WTC11 (cell line): ENCODE measurements around the gene MYL5. TPM values are rescaled to one million over a fixed set of nuclear protein-coding genes. Genes with fewer than 3 reads are reported as not detected.

Experiments
- ATAC-seq: fragments of 200-7000 bp; cut with Tn5 transposase; 2 replicates; pipeline ENCODE4 v1.10.0; 2021; ENCODE audit warnings: mild to moderate bottlenecking, moderate library complexity
- CTCF ChIA-PET: fragments of 300-600 bp; sonication (Branson Sonifier 250); formaldehyde crosslinking; loops from one replicate; lab custom pipeline; 2021; ENCODE audit warnings: antibody characterized with exemption; lab: Charles Lee
- POLR2A ChIA-PET: fragments of 350-600 bp; sonication (Branson Sonifier 250); formaldehyde crosslinking; loops from one replicate; lab custom pipeline; 2021; ENCODE audit warnings: antibody characterized with exemption; lab: Charles Lee
- DNase-seq: peaks from one replicate; pipeline ENCODE4 v3.0.0; 2021; ENCODE audit warnings: low spot score
- H3K27ac Mint-ChIP-seq: 2 replicates; pipeline ENCODE4 v1.8.0; 2021; ENCODE audit warnings: mixed read lengths
- H3K27me3 Mint-ChIP-seq: 2 replicates; pipeline ENCODE4 v1.8.0; 2021; ENCODE audit warnings: low read depth, mild to moderate bottlenecking, moderate library complexity, mixed read lengths
- H3K36me3 Mint-ChIP-seq: 2 replicates; pipeline ENCODE4 v1.8.0; 2021; ENCODE audit warnings: mixed read lengths
- H3K4me1 Mint-ChIP-seq: 2 replicates; pipeline ENCODE4 v1.8.0; 2022; ENCODE audit warnings: mixed read lengths
- H3K4me3 Mint-ChIP-seq: 2 replicates; pipeline ENCODE4 v1.8.0; 2021; ENCODE audit warnings: mild to moderate bottlenecking, moderate library complexity, mixed read lengths
- H3K9me3 Mint-ChIP-seq: 2 replicates; pipeline ENCODE4 v1.8.0; 2021; ENCODE audit warnings: mixed read lengths
- ATF3 ChIP-seq: sonication (generic); formaldehyde crosslinking; conservative IDR thresholded peaks from 2 replicates; pipeline ENCODE4 v1.8.1; 2022; ENCODE audit warnings: mild to moderate bottlenecking, missing genetic modification reagents
- E2F5 ChIP-seq: sonication (generic); formaldehyde crosslinking; IDR thresholded peaks from 2 replicates; pipeline ENCODE4 v1.8.1; 2022; ENCODE audit warnings: mild to moderate bottlenecking, moderate library complexity, missing genetic modification reagents
- IRF2 ChIP-seq: sonication (generic); formaldehyde crosslinking; IDR thresholded peaks from 2 replicates; pipeline ENCODE4 v1.8.0; 2022; ENCODE audit warnings: low read depth, missing genetic modification reagents, borderline replicate concordance
- PREB ChIP-seq: sonication (generic); formaldehyde crosslinking; IDR thresholded peaks from 2 replicates; pipeline ENCODE4 v1.8.1; 2022; ENCODE audit warnings: mild to moderate bottlenecking, missing genetic modification reagents, moderate library complexity, borderline replicate concordance
- PRRX2 ChIP-seq: fragments of 250-450 bp; sonication (Bioruptor Pico); IDR thresholded peaks from 2 replicates; pipeline ENCODE4 v1.8.0; 2021; ENCODE audit warnings: mild to moderate bottlenecking
- SOX15 ChIP-seq: fragments of 250-450 bp; sonication (Bioruptor Pico); IDR thresholded peaks from 2 replicates; pipeline ENCODE4 v1.9.0; 2021; ENCODE audit warnings: mild to moderate bottlenecking
- TEAD4 ChIP-seq: sonication (generic); formaldehyde crosslinking; IDR thresholded peaks from 2 replicates; pipeline ENCODE4 v1.8.0; 2022; ENCODE audit warnings: mild to moderate bottlenecking, missing genetic modification reagents
- ZBTB43 ChIP-seq: sonication (generic); formaldehyde crosslinking; IDR thresholded peaks from 2 replicates; pipeline ENCODE4 v1.8.1; 2023; ENCODE audit warnings: mild to moderate bottlenecking, missing genetic modification reagents
- ZMAT4 ChIP-seq: fragments of 250-450 bp; sonication (Bioruptor Pico); IDR thresholded peaks from 2 replicates; pipeline ENCODE4 v1.9.0; 2021; ENCODE audit warnings: mild to moderate bottlenecking
- ZNF263 ChIP-seq: sonication (generic); formaldehyde crosslinking; IDR thresholded peaks from 2 replicates; pipeline ENCODE4 v1.8.1; 2022; ENCODE audit warnings: low read depth, mild to moderate bottlenecking, moderate library complexity, missing genetic modification reagents
- ZNF317 ChIP-seq: sonication (generic); formaldehyde crosslinking; IDR thresholded peaks from 2 replicates; pipeline ENCODE4 v1.8.1; 2023; ENCODE audit warnings: low read depth, mild to moderate bottlenecking, moderate library complexity, missing genetic modification reagents, borderline replicate concordance
- ZNF396 ChIP-seq: fragments of 250-450 bp; sonication (Bioruptor Pico); IDR thresholded peaks from 2 replicates; pipeline ENCODE4 v1.8.0; 2021; ENCODE audit warnings: mild to moderate bottlenecking, moderate library complexity, borderline replicate concordance
- ZNF423 ChIP-seq: fragments of 250-450 bp; sonication (Bioruptor Pico); IDR thresholded peaks from 2 replicates; pipeline ENCODE4 v2.1.2; 2022; ENCODE audit warnings: mild to moderate bottlenecking, moderate library complexity
- total RNA-seq: library from RNA; stranded (reverse); gene quantifications from 3 replicates; pipeline ENCODE4 v1.2.3, GENCODE V29; 2021

MYL5 gene
- total RNA-seq, 1 experiment from 2014 or later = 22.2 TPM

- Mint-ChIP-seq H3K27me3 (no peaks in the 10 kb centered on the region; the same call in 1 of the 2 replicates), H3K4me3 (no peak overlapping the region), H3K9me3 (no peaks in the 10 kb centered on the region), H3K27ac (no peak overlapping the region), H3K4me1 (peaks cover 13% of the 10 kb centered on the region; the same call in 1 of the 2 replicates), H3K36me3 (no peaks in the 10 kb centered on the region)
- ATAC-seq (no peak), DNase-seq (no peak)
- CTCF ChIA-PET = interaction anchor here (0.8 to 3.5 kb wide), 24 partner anchors 8 to 317 kb away, joined by 3 to 67 read pairs (median 7); partner anchors contain the start of genes ATP5ME, MYL5, PCGF3 and PDE6B
- TF ChIP-seq ZNF263 (CRISPR knock-in tag) (no peak), ZMAT4 (CRISPR knock-in tag) (no peak), ZNF317 (no peak), ATF3 (CRISPR knock-in tag) (0 out of 2 replicates have a peak, but pooled peaks have one; percentile 12)
- POLR2A ChIA-PET = no interaction called here
Measured at GRCh38 chr4:684623-685327, 10.4 kb downstream of the MYL5 start.

- ChIA-PET POLR2A (no interaction called here), CTCF (interaction anchor here (1.5 to 3.5 kb wide), 3 partner anchors 13 to 83 kb away, joined by 4 to 67 read pairs (median 5); no protein-coding TSS in a partner anchor)
- no peak for ATAC-seq
- Mint-ChIP-seq H3K4me3 (no peak overlapping the region), H3K27ac (no peak overlapping the region), H3K9me3 (no peaks in the 10 kb centered on the region), H3K4me1 (peaks cover 12% of the 10 kb centered on the region), H3K27me3 (peaks cover 5% of the 10 kb centered on the region), H3K36me3 (no peaks in the 10 kb centered on the region)
- TF ChIP-seq PRRX2 (CRISPR knock-in tag) (no peak), ZBTB43 (CRISPR knock-in tag) (no peak), TEAD4 (CRISPR knock-in tag) (no peak), PREB (CRISPR knock-in tag) (no peak), ZNF423 (CRISPR knock-in tag) (no peak), IRF2 (CRISPR knock-in tag) (no peak)
- DNase-seq = no peak
Measured at GRCh38 chr4:685679-686412, 11.5 kb downstream of the MYL5 start.

- H3K4me1 Mint-ChIP-seq = peaks cover 12% of the 10 kb centered on the region
- H3K4me3 Mint-ChIP-seq = no peak overlapping the region
- ATAC-seq (no peak), DNase-seq (no peak)
- no peaks in the 10 kb centered on the region for H3K9me3 Mint-ChIP-seq
- no peak overlapping the region for H3K27ac Mint-ChIP-seq
- no peaks in the 10 kb centered on the region for H3K36me3 Mint-ChIP-seq
- TF ChIP-seq SOX15 (CRISPR knock-in tag) = no peak
- TF ChIP-seq E2F5 = no peak
- TF ChIP-seq ZNF396 (CRISPR knock-in tag) = no peak
- TF ChIP-seq, all 79 proteins: peak for 0
- ChIA-PET POLR2A (no interaction called here), CTCF (interaction anchor here (0.8 to 3.5 kb wide), 6 partner anchors 12 to 125 kb away, joined by 3 to 67 read pairs (median 4); no protein-coding TSS in a partner anchor)
- H3K27me3 Mint-ChIP-seq = peaks cover 5% of the 10 kb centered on the region
Measured at GRCh38 chr4:686413-687040, 12.2 kb downstream of the MYL5 start.
